HFF-Myc (cell line): Measurements from ENCODE around the gene BPI.

Source experiments
- DNase-seq: peaks from one replicate; pipeline ENCODE4 v3.0.0-alpha.2; 2011; ENCODE audit warnings: low read depth; ENCODE audit errors: extremely low read depth
- H3K4me3 ChIP-seq: replicated peaks from 2 replicates; pipeline ENCODE4 v1.5.1; 2011; ENCODE audit warnings: low read depth, mild to moderate bottlenecking, control low read depth, low read length
- CTCF ChIP-seq: IDR thresholded peaks from 2 replicates; pipeline ENCODE4 v1.5.1; 2012; ENCODE audit warnings: mild to moderate bottlenecking, low read depth, low read length, control low read depth; ENCODE audit errors: missing control alignments

BPI gene

GRCh38 chr20:38284893-38285444 is 19.0 kb upstream of the BPI start:
- no peak for DNase-seq
- no peak overlapping the region for H3K4me3 ChIP-seq
- no peak for TF ChIP-seq CTCF

GRCh38 chr20:38286586-38287531 is 17.1 kb upstream of the BPI start:
- H3K4me3 ChIP-seq, result no peak overlapping the region
- DNase-seq, result no peak
- no peak for TF ChIP-seq CTCF

- no peak for DNase-seq
- TF ChIP-seq CTCF, result peak; percentile 58
- H3K4me3 ChIP-seq, result no peak overlapping the region
These were observed 12.8 kb upstream of the BPI start for GRCh38 chr20:38290829-38291814.

- H3K4me3 ChIP-seq, result no peak overlapping the region
- TF ChIP-seq CTCF, result no peak
- no peak for DNase-seq
These were observed 12.0 kb upstream of the BPI start for GRCh38 chr20:38291966-38292365.

GRCh38 chr20:38293491-38294065 is 10.4 kb upstream of the BPI start:
- no peak for DNase-seq
- no peak for TF ChIP-seq CTCF
- H3K4me3 ChIP-seq, result no peak overlapping the region

- H3K4me3 ChIP-seq, result no peak overlapping the region
- DNase-seq, result no peak
- TF ChIP-seq CTCF, result no peak
These were observed 9.8 kb upstream of the BPI start for GRCh38 chr20:38294076-38294591.
